Heart left ventricle (tissue), 16 donors: Measurements from ENCODE around the gene CCDC188. TPM values are rescaled to one million over a fixed set of nuclear protein-coding genes. Genes with fewer than 3 reads are reported as not detected.

ENCODE experiments used
- ATAC-seq, 4 donors: fragments of 200-7000 bp; cut with Tn5 transposase; one replicate each; pipeline ENCODE4 v1.9.1; 2020 to 2022; ENCODE audit warnings: moderate library complexity in 4 of 4, mild to moderate bottlenecking in 3 of 4, moderate number of reproducible peaks in 1 of 4
- DNase-seq, 5 donors: peaks; one replicate each; pipeline ENCODE4 v3.0.0-alpha.2; 2020
- H3K27ac ChIP-seq, 12 donors: fragments of 200-600 bp; sonication (generic) in 4 of 12; one replicate each; pipeline versions ENCODE4 v1.5.0 to v1.8.0; 2016 to 2022; ENCODE audit warnings: mild to moderate bottlenecking in 2 of 12
- H3K27me3 ChIP-seq, 9 donors: fragments of 200-600 bp; sonication (generic) in 2 of 9; one replicate each; pipeline versions ENCODE4 v1.5.1 to v1.8.0; 2016 to 2022; ENCODE audit warnings: mild to moderate bottlenecking in 3 of 9
- H3K36me3 ChIP-seq, 9 donors: fragments of 200-600 bp; sonication (generic) in 2 of 9; one replicate each; pipeline versions ENCODE4 v1.5.0 to v1.8.0; 2018 to 2022; ENCODE audit warnings: mild to moderate bottlenecking in 2 of 9
- H3K4me1 ChIP-seq, 12 donors: fragments of 200-600 bp; sonication (generic) in 4 of 12; one replicate each; pipeline versions ENCODE4 v1.5.0 to v1.8.0; 2016 to 2022; ENCODE audit warnings: mild to moderate bottlenecking in 3 of 12
- H3K4me3 ChIP-seq, 12 donors: fragments of 200-600 bp; sonication (generic) in 4 of 12; one replicate each; pipeline versions ENCODE4 v1.5.0 to v1.8.0; 2017 to 2022; ENCODE audit warnings: mild to moderate bottlenecking in 9 of 12, moderate library complexity in 4 of 12
- H3K9me3 ChIP-seq, 12 donors: fragments of 200-600 bp; sonication (generic) in 4 of 12; one replicate each; pipeline versions ENCODE4 v1.5.0 to v1.8.0; 2016 to 2022; ENCODE audit warnings: mild to moderate bottlenecking in 1 of 12
- POLR2A ChIP-seq, 2 donors: fragments of 450-650 bp; IDR thresholded peaks; one replicate each; pipeline ENCODE4 v1.6.1; 2017; ENCODE audit warnings: antibody characterized with exemption in 2 of 2, mild to moderate bottlenecking in 2 of 2, moderate library complexity in 2 of 2
- WGBS, 4 donors: extraction: QIAGEN DNeasy Blood & Tissue Kit in 2 of 4; methylation state at CpG; one replicate each; pipeline versions ENCODE4 v1.1.5 to v1.1.7; 2013 to 2018; 5-methylcytosine and 5-hydroxymethylcytosine counted together
- intact Hi-C, 10 donors: fragments of 100-400 bp; cut with DNase I; formaldehyde crosslinking; loops; one replicate each; pipeline versions ENCODE4 v1.11.1 to v1.14.2; 2022
- polyA plus RNA-seq, 2 donors: library from polyadenylated mRNA; stranded (reverse); fragments of 200-250 nt; gene quantifications; one replicate each; pipeline ENCODE4 v1.2.3, GENCODE V29; 2013
- total RNA-seq, 9 donors: library from RNA; depleted of rRNA in 2 of 9; stranded (reverse); fragments of >200 nt in 2 of 9; fragmentation: NEBNext Ultra II Directional in 3 of 9; extraction: Animal tissue kit (Norgen Biotek cat#: 25700) in 3 of 9; gene quantifications; one replicate each; pipeline versions ENCODE4 v1.1.0 to v1.2.4, GENCODE V29; 2016 to 2023
- TF ChIP-seq, protein P1 (sequence below), 12 donors: fragments of 200-600 bp; sonication (generic) in 4 of 12; IDR thresholded peaks; one replicate each; pipeline versions ENCODE4 v1.5.0 to v1.8.0; 2018 to 2022; ENCODE audit warnings: antibody characterized with exemption in 12 of 12, mild to moderate bottlenecking in 5 of 12
- donor health status: ischemic (EF 13 %, LVEDD 7.1; RV severe dilation, severe dysfunction).
- donor health status: healthy with polysubstance abuse.
- donor health status: DM: no; HTN: yes; CAD: no.
- donor health status: DM: no; HTN: no; CAD: no.
- donor health status: ischemic (EF 25% LVEDD 6.9; RV normal size, moderate dysfunction).
- donor health status: ischemic (EF 25% LVEDD 5.7; RV mildly dilated, moderate dysfunction).
- donor health status: healthy.
- donor health status: DM: yes; HTN: yes; CAD: no.
- donor health status: ischemic (EF 35%, LVEDD 5.7; RV mildly dilated, moderate dysfunction).
- donor health status: nonischemic (EF 11% LVEDD 7.7; RV severe dilation, severe dysfunction).
- donor health status: DM: yes; HTN: yes; CAD: no.
- donor health status: PGD.
- donor health status: ischemic (EF 29% LVEDD 5.4; RV normal size, mild dysfunction).
- donor health status: nonischemic (EF 23%, LVEDD 6.1; RV moderate dilation, normal function).

Gene CCDC188
- total and polyA plus RNA-seq, 11 donors: 0.17 to 1.0 (median 0.50) TPM; not detected in 4

DNA sequence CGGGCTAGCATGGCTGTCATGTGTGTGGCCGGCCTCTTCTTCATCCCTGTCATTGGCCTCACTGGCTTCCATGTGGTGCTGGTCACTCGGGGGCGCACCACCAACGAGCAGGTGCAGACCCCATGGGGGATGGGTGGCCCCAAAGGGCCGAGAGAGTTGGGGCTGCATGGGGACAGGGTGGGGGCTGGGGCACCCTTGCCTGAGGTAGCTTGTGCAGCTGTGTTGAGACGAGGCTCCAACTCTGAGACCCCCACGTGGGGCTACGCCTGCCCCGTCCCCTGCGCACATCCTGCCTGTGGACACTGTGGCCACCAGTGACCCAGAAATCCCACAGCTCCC, 10.8 kb downstream of the CCDC188 start:
- WGBS, 4 donors: 91 to 95% (median 93%) methylated on average over 6 to 11 of the region's 11 CpGs
- ATAC-seq (no peak), DNase-seq (no peak)
- Histone ChIP-seq H3K27me3 (no peaks in the 10 kb centered on the region), H3K36me3 (peaks cover 0 to 45% (median 12%) of the 10 kb centered on the region in 9 donors), H3K4me3 (no peak overlapping the region), H3K4me1 (peaks cover 19 to 40% (median 37%) of the 10 kb centered on the region in 12 donors), H3K9me3 (no peaks in the 10 kb centered on the region), H3K27ac (no peak overlapping the region)
- TF ChIP-seq, protein P1, sequence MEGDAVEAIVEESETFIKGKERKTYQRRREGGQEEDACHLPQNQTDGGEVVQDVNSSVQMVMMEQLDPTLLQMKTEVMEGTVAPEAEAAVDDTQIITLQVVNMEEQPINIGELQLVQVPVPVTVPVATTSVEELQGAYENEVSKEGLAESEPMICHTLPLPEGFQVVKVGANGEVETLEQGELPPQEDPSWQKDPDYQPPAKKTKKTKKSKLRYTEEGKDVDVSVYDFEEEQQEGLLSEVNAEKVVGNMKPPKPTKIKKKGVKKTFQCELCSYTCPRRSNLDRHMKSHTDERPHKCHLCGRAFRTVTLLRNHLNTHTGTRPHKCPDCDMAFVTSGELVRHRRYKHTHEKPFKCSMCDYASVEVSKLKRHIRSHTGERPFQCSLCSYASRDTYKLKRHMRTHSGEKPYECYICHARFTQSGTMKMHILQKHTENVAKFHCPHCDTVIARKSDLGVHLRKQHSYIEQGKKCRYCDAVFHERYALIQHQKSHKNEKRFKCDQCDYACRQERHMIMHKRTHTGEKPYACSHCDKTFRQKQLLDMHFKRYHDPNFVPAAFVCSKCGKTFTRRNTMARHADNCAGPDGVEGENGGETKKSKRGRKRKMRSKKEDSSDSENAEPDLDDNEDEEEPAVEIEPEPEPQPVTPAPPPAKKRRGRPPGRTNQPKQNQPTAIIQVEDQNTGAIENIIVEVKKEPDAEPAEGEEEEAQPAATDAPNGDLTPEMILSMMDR (IDR thresholded peaks at IDR 0.05): no peak
- TF ChIP-seq POLR2A (IDR thresholded peaks at IDR 0.05): no peak
- intact Hi-C loops: no loop called here

DNA sequence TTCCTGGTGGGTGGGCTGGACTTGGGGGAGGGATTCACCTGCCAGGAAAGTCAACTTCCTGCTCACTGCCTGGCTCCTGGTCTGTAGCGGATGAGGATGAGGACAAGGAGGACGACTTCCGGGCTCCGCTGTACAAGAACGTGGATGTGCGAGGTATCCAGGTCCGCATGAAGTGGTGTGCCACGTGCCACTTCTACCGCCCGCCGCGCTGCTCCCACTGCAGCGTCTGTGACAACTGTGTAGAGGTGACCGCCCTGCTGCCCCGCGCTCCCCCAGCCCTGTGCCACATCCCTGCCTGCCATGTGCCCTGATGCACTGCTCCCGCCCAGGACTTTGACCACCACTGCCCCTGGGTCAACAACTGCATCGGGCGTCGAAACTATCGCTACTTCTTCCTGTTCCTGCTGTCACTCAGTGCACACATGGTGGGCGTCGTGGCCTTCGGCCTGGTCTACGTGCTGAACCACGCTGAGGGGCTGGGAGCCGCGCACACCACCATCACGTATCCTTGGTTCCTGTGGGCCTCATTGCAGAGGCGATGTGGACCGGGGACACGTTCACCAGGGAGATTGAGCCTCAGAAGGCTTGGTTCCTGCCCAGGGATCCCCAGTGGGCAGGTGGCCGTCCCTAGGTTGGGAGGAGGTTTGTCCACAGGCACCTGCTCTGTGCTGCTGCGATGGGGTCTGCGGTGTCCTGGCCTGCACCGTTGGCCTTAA, 11.3 kb downstream of the CCDC188 start:
- ATAC-seq (no peak), DNase-seq (peak in 1 of 5 donors; percentile 60)
- Histone ChIP-seq H3K27me3 (no peaks in the 10 kb centered on the region), H3K9me3 (no peaks in the 10 kb centered on the region), H3K4me3 (no peak overlapping the region), H3K27ac (peak overlapping the region in 1 of 12 donors; percentile 34), H3K4me1 (peaks cover 19 to 45% (median 41%) of the 10 kb centered on the region in 12 donors), H3K36me3 (peaks cover 0 to 43% (median 12%) of the 10 kb centered on the region in 9 donors)
- TF ChIP-seq, protein P1 (IDR thresholded peaks at IDR 0.05): no peak
- TF ChIP-seq POLR2A (IDR thresholded peaks at IDR 0.05): no peak
- 93 to 98% (median 96%) methylated on average over 24 to 36 of the region's 36 CpGs for WGBS, 4 donors
- intact Hi-C loops: no loop called here

- H3K27ac ChIP-seq: peak overlapping the region in 6 of 12 donors; percentile 4 to 79 (median 36)
- H3K9me3 ChIP-seq: no peaks in the 10 kb centered on the region
- intact Hi-C loops: no loop called here
- peaks cover 0 to 39% (median 11%) of the 10 kb centered on the region in 9 donors for H3K36me3 ChIP-seq
- ATAC-seq (peak in 3 of 4 donors; percentile 1 to 25 (median 10)), DNase-seq (peak in 1 of 5 donors; percentile 49)
- 78 to 86% (median 81%) methylated on average over 16 of the region's 16 CpGs for WGBS, 4 donors
- H3K27me3 ChIP-seq: no peaks in the 10 kb centered on the region
- TF ChIP-seq POLR2A (IDR thresholded peaks at IDR 0.05): no peak
- TF ChIP-seq, protein P1 (IDR thresholded peaks at IDR 0.05): no peak
- no peak overlapping the region for H3K4me3 ChIP-seq
- peaks cover 19 to 52% (median 48%) of the 10 kb centered on the region in 12 donors for H3K4me1 ChIP-seq
Observed at GRCh38 chr22:20138868-20139267, 12.0 kb downstream of the CCDC188 start.

DNA sequence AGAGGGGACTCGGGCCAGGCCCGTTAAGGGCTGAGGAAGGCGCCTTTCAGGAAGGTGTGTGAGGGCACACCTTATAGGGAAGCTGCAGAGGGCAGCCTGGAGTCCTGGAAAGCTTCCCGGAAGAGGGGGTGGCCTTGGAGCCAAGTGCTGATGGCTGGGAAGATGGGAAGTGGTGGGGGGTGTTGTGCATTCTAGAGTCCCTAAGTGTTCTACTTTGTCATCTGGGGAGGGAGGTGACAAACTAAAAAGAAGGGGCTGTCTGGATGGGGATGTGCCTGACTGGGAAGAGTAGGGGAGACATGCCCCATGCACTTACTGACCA, 12.5 kb downstream of the CCDC188 start:
- H3K27ac ChIP-seq: peak overlapping the region in 11 of 12 donors; percentile 34 to 79 (median 67)
- ATAC-seq (peak; percentile 3 to 28 (median 16)), DNase-seq (no peak)
- intact Hi-C loops: no loop called here
- TF ChIP-seq, protein P1 (IDR thresholded peaks at IDR 0.05): no peak
- TF ChIP-seq POLR2A (IDR thresholded peaks at IDR 0.05): no peak
- no peaks in the 10 kb centered on the region for H3K27me3 ChIP-seq
- H3K4me3 ChIP-seq: no peak overlapping the region
- 29 to 45% (median 32%) methylated on average over 4 of the region's 4 CpGs for WGBS, 4 donors
- H3K9me3 ChIP-seq: no peaks in the 10 kb centered on the region
- peaks cover 19 to 57% (median 51%) of the 10 kb centered on the region in 12 donors for H3K4me1 ChIP-seq
- peaks cover 0 to 35% (median 8%) of the 10 kb centered on the region in 9 donors for H3K36me3 ChIP-seq
